GM19351 (cell line): ENCODE results near the gene PDPN.

Source experiments
- ATAC-seq: cut with Tn5 transposase; IDR thresholded peaks from one replicate; pipeline ENCODE4 v1.9.1; 2021; ENCODE audit warnings: mild to moderate bottlenecking, moderate library complexity; ENCODE audit not compliant: unreplicated experiment

Gene PDPN

GRCh38 chr1:13616234-13616633, 32.6 kb downstream of the PDPN start:
- ATAC-seq, result no peak

- no peak for ATAC-seq
These were observed 33.5 kb downstream of the PDPN start for GRCh38 chr1:13617108-13617507.

GRCh38 chr1:13617773-13618172, 34.1 kb downstream of the PDPN start:
- no peak for ATAC-seq

- no peak for ATAC-seq
These were observed 34.9 kb downstream of the PDPN start for GRCh38 chr1:13618483-13618882.

DNA sequence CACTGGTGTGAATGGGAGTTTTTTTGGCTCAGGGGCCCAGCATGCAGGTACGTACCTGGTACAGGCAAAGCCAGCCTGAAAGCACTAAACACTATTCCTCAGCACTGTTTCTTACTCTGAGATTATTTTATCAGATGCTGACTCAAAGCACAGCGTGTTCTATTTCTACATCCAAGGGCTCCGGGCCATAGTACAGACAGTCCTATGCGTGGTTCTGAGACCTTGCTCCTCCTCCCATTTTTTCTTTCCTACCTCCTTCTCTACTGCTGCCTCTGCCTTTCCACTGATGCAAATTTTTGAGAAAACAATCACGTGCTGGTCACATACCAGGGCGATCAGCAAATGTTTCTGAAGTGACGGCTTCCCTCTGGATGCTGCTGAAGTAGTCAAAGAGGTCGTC, 36.3 kb downstream of the PDPN start:
- ATAC-seq, result no peak

DNA sequence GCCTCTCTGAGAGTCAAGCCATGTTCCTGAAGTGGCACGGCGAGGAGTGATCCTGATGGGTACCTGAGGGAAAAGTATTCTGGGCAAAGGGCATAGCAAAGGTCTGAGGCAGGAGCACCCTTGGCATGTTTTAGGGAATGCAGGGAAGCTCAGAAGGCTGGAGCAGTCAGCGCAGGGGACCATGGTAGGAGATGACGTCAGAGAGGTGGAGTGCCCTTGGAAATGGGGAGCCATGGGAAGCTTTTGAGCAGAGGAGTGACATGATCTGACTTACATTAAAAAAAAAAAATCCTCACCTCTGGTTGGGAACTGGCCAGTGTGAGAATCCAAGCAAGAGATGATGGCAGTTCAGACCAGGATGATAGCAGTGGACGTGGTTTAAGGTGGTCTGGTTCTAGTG, 37.2 kb downstream of the PDPN start:
- no peak for ATAC-seq

GRCh38 chr1:13622446-13622845, 38.8 kb downstream of the PDPN start:
- ATAC-seq, result no peak

DNA sequence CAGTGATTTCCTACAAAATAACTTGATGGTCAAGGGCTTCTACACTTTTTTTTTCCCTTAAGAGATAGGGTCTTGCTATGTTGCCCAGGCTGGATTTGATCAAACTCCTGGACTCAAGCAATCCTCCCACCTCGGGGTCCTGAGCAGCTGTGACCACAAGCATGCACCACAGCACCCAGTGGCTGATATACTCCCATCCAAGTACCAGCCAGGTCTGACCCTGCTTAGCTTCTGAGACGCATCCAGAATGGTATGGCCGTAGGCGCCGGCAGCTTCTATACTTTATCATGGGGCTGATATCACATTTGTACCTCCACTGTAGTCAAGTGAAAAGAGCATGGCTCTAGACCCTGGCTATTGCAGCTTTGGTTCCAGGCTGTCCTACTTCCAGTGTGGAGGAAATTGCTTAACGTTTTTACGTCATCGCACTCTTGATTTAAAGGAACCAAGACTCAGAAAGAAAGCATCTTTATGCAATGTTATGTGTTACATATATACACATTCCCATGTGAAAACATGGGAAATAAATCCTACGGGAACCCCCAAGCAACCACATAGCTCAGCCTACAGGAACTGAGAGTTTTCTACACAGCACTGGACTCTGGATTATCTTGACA, 39.5 kb downstream of the PDPN start:
- ATAC-seq, result no peak

DNA sequence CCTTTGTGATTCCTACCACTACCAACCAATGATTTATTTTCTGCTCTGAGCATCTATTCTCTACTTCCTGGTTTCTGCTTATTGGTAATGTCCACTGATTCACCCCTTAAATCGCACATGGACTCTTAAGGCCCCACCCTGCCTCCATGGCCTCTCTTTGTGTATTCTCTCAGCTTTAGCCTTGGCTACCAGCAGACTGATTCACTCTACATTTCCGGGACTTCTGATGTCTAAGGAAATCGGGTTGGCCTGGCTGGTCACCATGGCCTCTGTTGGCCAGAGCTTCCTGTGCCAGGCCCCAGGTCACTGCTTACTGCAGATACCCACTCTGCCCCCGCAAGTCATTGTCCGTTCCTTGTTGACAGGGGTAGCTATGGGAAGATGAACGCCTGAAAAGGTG, 40.9 kb downstream of the PDPN start:
- ATAC-seq, result no peak

- ATAC-seq, result no peak
These were observed 43.5 kb downstream of the PDPN start for GRCh38 chr1:13627127-13627526.

GRCh38 chr1:13628218-13628617, 44.6 kb downstream of the PDPN start:
- ATAC-seq, result no peak

GRCh38 chr1:13628711-13629110, 45.1 kb downstream of the PDPN start:
- ATAC-seq, result no peak

DNA sequence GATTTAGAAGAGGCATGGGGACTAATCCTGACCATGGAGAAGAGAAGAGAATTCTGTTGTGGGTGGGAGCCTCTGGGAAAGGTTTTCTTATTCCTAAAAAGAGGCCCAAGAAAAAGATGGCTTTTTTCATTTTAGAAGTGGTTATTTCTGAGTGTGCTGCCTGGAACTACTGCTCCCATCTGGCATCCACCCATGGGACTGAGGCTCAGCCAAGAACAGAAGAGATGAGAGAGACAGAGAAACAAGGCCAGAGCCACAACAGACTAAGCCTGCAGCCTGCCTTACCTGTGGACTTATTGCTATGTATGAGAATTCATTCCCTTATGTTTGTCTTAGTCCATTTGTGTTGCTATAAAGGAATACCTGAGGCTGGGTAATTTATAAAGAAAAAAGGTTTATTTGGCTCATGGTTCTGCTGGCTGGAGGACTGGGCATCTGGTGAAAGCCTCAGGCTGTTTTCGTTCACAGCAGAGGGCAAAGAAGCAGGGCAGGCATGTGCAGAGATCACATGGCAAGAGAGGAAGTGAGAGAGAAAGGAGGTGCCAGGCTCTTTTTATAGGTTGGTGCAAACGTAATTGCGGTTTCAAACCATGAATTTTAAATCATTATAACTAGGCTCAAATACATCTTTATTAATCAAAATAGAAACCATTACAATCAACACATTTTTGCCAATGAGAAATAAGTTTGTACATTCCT, 58.8 kb downstream of the PDPN start:
- ATAC-seq, result no peak

- no peak for ATAC-seq
These were observed 59.4 kb downstream of the PDPN start for GRCh38 chr1:13643017-13643416.

- ATAC-seq, result no peak
These were observed 62.9 kb downstream of the PDPN start for GRCh38 chr1:13646521-13646920.

DNA sequence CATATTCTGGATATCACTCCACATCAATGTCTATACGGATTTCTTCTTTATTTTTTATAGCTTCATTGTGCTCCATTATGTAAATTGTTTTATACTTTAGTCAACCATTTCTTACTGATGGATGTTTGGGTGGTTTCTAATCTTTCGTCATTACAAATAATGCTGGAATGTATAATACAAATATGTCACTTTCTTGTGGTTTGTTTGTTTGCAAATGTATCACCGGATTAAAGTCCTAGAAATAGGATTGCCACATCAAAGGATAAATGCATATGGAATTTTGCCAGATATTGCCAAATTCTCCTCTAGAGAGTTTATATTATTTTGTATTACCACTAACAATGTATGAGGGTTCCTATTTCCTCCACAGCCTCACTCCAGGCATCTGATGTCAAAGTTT, 67.6 kb downstream of the PDPN start:
- ATAC-seq, result no peak

GRCh38 chr1:13652238-13652637, 68.6 kb downstream of the PDPN start:
- no peak for ATAC-seq

GRCh38 chr1:13661539-13661938, 77.9 kb downstream of the PDPN start:
- no peak for ATAC-seq

GRCh38 chr1:13662493-13662892, 78.9 kb downstream of the PDPN start:
- no peak for ATAC-seq

DNA sequence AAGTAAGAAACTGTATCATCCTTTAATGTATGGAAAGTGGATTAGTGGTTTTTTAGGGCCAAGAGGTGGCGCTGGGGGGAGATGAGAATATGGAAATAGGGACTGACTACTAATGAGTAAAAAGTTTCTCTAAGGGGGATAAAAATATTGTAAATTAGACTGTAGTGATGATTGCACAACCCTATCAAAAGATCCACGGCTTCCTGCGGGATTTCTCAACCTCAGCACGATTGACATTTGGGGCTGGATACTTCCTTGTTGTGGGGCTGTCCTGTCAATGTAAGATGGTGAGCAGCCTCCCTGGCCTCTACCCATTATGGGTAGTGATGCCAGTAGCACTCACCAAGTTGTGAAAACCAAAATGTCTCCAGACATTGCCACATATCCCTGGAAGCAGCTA, 80.3 kb downstream of the PDPN start:
- ATAC-seq, result no peak

GRCh38 chr1:13664451-13664850, 80.8 kb downstream of the PDPN start:
- no peak for ATAC-seq

DNA sequence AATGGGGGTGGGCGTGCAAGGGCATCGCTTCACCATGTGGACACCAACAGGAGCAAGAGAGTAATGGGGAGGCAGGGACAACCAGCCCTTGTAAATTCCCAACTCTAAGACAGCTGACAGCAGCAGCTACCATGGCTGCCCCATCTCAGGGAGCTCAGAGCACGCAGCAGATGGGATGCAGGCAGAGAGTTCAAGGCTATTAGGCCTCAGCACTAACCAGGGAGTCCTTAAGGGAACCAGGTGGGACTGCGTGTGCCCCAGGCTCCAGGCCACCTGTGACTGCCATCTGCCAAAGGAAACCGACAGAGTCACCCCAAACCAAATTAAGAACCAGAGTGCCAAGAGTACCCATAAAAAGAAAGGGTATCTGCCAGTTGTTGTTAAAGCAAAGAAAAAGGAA, 82.7 kb downstream of the PDPN start:
- no peak for ATAC-seq
